ENCODE results near the gene NTMT1. TPM values are rescaled to one million over a fixed set of nuclear protein-coding genes. Genes with fewer than 3 reads are reported as not detected.

Gene NTMT1
- total RNA-seq, 4 donors from 2014 or later = 19.6 to 28.4 (median 22.6) TPM

DNA sequence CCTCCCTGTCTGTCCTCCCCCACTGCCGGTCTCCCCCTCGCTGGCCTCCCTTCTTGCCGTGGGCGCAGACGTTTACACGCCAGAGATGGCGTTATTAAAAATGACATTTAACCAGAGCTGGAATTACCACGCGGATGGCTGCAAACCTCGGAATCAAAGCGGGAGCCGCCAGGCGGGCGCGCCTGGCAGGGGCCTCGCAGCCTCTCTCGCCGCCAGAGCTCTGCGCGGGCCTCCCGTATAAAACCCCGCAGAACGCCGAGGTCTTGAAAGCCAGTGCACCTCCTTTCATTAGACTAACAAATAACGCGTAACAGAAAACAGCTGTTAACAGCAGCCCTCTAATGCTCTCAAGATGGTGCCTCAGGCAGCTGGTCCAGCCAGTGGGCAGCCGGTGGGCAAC, 49.7 kb downstream of the NTMT1 start:
- no peaks in the 10 kb centered on the region for H3K36me3 ChIP-seq
- no peaks in the 10 kb centered on the region for H3K27me3 ChIP-seq
- no peaks in the 10 kb centered on the region for H3K4me1 ChIP-seq
- H3K27ac ChIP-seq = no peak overlapping the region
- H3K9me3 ChIP-seq = no peaks in the 10 kb centered on the region
- no peak for DNase-seq
- no peak overlapping the region for H3K4me3 ChIP-seq (replicated peaks in 1 of 3)
- TF ChIP-seq CTCF (IDR thresholded peaks at IDR 0.05) (no peak), POLR2A (IDR thresholded peaks at IDR 0.05) (no peak)
- 70 to 84% methylated on average over 26 to 27 of the region's 27 CpGs for WGBS, 2 donors
- intact Hi-C loops (cut with DNase I) = loop anchor here (10.0 kb wide), 1 partner anchor 1299 kb away; no protein-coding TSS in a partner anchor

DNA sequence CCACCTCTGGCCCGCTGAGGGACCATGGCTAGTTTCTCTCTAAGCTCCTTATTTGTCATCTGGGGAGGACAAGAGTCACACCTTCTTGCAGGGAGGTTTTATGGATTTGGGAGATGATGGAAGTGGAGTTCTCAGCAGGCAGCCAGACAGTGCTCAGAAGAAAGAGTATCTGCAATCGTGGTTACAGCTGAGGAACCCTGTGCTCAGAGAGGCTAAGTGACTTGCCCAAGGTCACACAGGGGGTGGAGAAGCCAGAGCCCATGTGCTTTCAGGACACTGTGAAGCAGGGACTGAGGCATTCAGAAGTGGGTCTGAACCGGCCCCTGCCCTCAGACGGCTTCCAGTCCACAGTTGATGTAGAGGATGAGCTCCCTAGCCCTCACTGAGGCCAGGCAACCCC, 50.3 kb downstream of the NTMT1 start:
- no peaks in the 10 kb centered on the region for H3K27me3 ChIP-seq
- no peaks in the 10 kb centered on the region for H3K4me1 ChIP-seq
- WGBS, 2 donors = 71 to 89% methylated on average over 3 to 4 of the region's 4 CpGs
- H3K4me3 ChIP-seq (replicated peaks in 1 of 3) = no peak overlapping the region
- H3K9me3 ChIP-seq = no peaks in the 10 kb centered on the region
- DNase-seq = no peak
- H3K36me3 ChIP-seq = no peaks in the 10 kb centered on the region
- H3K27ac ChIP-seq = no peak overlapping the region
- TF ChIP-seq CTCF (IDR thresholded peaks at IDR 0.05) (no peak), POLR2A (IDR thresholded peaks at IDR 0.05) (no peak)
- intact Hi-C loops (cut with DNase I) = loop anchor here (10.0 kb wide), 1 partner anchor 1299 kb away; no protein-coding TSS in a partner anchor

DNA sequence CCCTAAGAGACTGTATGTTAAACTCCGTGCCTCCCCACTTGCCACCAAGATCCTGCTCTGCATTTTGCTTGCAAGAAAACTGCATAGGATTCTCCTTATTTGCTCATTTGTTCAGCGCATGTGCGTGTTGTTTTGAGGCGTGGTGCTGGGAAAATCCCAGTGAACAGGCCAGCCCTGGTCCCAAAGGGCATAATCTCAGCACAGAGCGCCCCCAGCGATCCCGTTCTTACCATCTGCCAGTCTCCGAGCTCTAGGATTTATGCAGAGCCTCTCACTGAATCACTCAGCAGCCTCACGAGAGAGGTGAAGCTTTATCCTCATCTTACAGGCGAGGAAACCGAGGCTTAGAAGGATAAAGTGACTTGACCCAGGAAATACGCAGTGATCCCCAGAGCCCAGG, 51.0 kb downstream of the NTMT1 start:
- no peaks in the 10 kb centered on the region for H3K27me3 ChIP-seq
- H3K4me1 ChIP-seq = no peaks in the 10 kb centered on the region
- no peaks in the 10 kb centered on the region for H3K9me3 ChIP-seq
- intact Hi-C loops (cut with DNase I) = loop anchor here (10.0 kb wide), 1 partner anchor 1298 kb away; no protein-coding TSS in a partner anchor
- TF ChIP-seq POLR2A (IDR thresholded peaks at IDR 0.05) (no peak), CTCF (IDR thresholded peaks at IDR 0.05) (no peak)
- H3K27ac ChIP-seq = peak overlapping the region in 1 of 3 donors; percentile 38
- H3K36me3 ChIP-seq = no peaks in the 10 kb centered on the region
- no peak for DNase-seq
- H3K4me3 ChIP-seq (replicated peaks in 1 of 3) = no peak overlapping the region
- 60 to 68% methylated on average over 12 of the region's 12 CpGs for WGBS, 2 donors

DNA sequence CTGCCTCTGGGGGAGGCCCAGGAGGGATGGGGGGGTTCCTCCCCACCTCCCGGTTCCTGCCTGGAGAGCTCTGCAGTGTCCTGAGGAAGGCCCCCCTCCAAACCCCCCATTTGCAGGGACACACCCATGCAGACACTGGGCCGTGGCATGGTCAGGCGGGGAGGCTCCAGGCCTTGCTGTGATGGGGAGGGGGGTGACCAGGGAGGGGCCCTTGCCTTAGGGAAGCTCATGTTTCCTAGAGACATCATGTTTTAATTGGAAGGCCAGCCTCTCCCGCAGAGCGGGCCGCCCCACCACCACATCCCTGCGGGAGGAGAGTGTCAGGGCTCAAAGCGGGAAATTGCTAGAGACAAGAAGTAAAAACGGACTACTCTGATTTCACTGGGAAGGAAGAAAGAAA, 51.5 kb downstream of the NTMT1 start:
- intact Hi-C loops (cut with DNase I) = loop anchor here (10.0 kb wide), 1 partner anchor 1297 kb away; no protein-coding TSS in a partner anchor
- no peak for DNase-seq
- 35 to 40% methylated on average over 8 to 9 of the region's 9 CpGs for WGBS, 2 donors
- H3K4me3 ChIP-seq (replicated peaks in 1 of 3) = no peak overlapping the region
- H3K36me3 ChIP-seq = no peaks in the 10 kb centered on the region
- no peaks in the 10 kb centered on the region for H3K27me3 ChIP-seq
- peak overlapping the region in 1 of 3 donors; percentile 38 for H3K27ac ChIP-seq
- no peaks in the 10 kb centered on the region for H3K9me3 ChIP-seq
- no peaks in the 10 kb centered on the region for H3K4me1 ChIP-seq
- TF ChIP-seq POLR2A (IDR thresholded peaks at IDR 0.05) (no peak), CTCF (IDR thresholded peaks at IDR 0.05) (no peak)

DNA sequence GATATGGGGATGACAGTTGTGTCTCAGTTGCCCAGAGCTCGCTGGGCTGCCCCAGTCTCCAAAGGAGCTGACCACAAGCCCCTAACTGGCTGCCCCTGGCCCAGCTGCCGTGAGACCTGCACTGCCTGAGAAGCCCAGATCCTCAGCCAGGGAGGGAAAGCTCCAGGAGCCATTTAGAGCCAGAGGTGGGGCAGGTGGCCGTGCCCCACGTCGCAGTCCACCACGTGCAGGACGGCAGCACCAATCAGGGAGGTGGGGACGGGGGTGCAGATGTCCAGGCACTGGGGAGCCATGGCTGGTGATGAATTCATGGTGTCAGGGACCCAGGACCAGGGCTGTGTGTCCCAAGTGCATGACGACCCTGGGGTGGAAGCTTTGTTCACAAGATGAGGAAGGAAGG, 52.9 kb downstream of the NTMT1 start:
- no peaks in the 10 kb centered on the region for H3K4me1 ChIP-seq
- H3K9me3 ChIP-seq = no peaks in the 10 kb centered on the region
- WGBS, 2 donors = 71 to 80% methylated on average over 5 to 9 of the region's 9 CpGs
- no peaks in the 10 kb centered on the region for H3K27me3 ChIP-seq
- H3K4me3 ChIP-seq (replicated peaks in 1 of 3) = no peak overlapping the region
- H3K27ac ChIP-seq = no peak overlapping the region
- TF ChIP-seq CTCF (IDR thresholded peaks at IDR 0.05) (no peak), POLR2A (IDR thresholded peaks at IDR 0.05) (no peak)
- DNase-seq = no peak
- intact Hi-C loops (cut with DNase I) = loop anchor here (10.0 kb wide), 1 partner anchor 1296 kb away; no protein-coding TSS in a partner anchor
- no peaks in the 10 kb centered on the region for H3K36me3 ChIP-seq

All from thyroid gland (tissue), 4 donors.